Panc1 (cell line): ENCODE results near the gene MACROD1. TPM values are rescaled to one million over a fixed set of nuclear protein-coding genes. Genes with fewer than 3 reads are reported as not detected.

Experiments
- ATAC-seq: fragments of 200-7000 bp; cut with Tn5 transposase; 2 replicates; pipeline ENCODE4 v1.9.1; 2020; ENCODE audit warnings: mild to moderate bottlenecking, moderate library complexity
- BruUV-seq: library from RNA; stranded (reverse); fragments of 400-500 nt; replicated peaks from 2 replicates; lab custom pipeline; 2021; lab: Mats Ljungman, UMichigan
- CTCF ChIA-PET: fragments of 300-600 bp; sonication (Branson Sonifier 250); formaldehyde crosslinking; loops from one replicate; lab custom pipeline; 2022; ENCODE audit warnings: antibody characterized with exemption; lab: Charles Lee
- POLR2A ChIA-PET: fragments of 300-600 bp; sonication (Branson Sonifier 250); formaldehyde crosslinking; loops from one replicate; lab custom pipeline; 2022; ENCODE audit warnings: antibody characterized with exemption; lab: Charles Lee
- DNase-seq: peaks from one replicate; pipeline ENCODE4 v3.0.0-alpha.2; 2010; ENCODE audit warnings: low read depth, low spot score
- H3K27ac ChIP-seq: 2 replicates; pipeline ENCODE4 v1.5.1; 2011; ENCODE audit warnings: mild to moderate bottlenecking, low read length, inconsistent platforms
- H3K27me3 ChIP-seq: fragments of 200-500 bp; sonication (Bioruptor generic); 2 replicates; pipeline ENCODE4 v1.6.0; 2014; ENCODE audit warnings: low read length, inconsistent platforms; ENCODE audit not compliant: control insufficient read depth, insufficient read depth
- H3K36me3 ChIP-seq: fragments of 200-500 bp; sonication (Bioruptor generic); 2 replicates; pipeline ENCODE4 v1.5.1; 2014; ENCODE audit warnings: inconsistent platforms, mild to moderate bottlenecking, low read length, moderate library complexity; ENCODE audit not compliant: control insufficient read depth, insufficient read depth
- H3K4me1 ChIP-seq: 2 replicates; pipeline ENCODE4 v1.5.1; 2011; ENCODE audit warnings: inconsistent platforms, mild to moderate bottlenecking, low read length, moderate library complexity; ENCODE audit not compliant: control insufficient read depth, insufficient read depth
- H3K4me3 ChIP-seq, 2 experiments: 2 replicates each; pipeline ENCODE4 v1.5.1; 2011 to 2012; ENCODE audit warnings: low read depth in 2 of 2, low read length in 2 of 2, mild to moderate bottlenecking in 2 of 2, inconsistent platforms in 1 of 2, moderate library complexity in 1 of 2
- H3K9me3 ChIP-seq: fragments of 200-500 bp; sonication (Bioruptor generic); 2 replicates; pipeline ENCODE4 v1.5.1; 2014; ENCODE audit warnings: low read depth, mild to moderate bottlenecking, inconsistent platforms, low read length, moderate library complexity; ENCODE audit not compliant: control insufficient read depth, insufficient read depth
- CTCF ChIP-seq: fragments of 450-650 bp; IDR thresholded peaks from 2 replicates; pipeline ENCODE4 v1.5.1; 2017; ENCODE audit warnings: mild to moderate bottlenecking
- POLR2AphosphoS5 ChIP-seq: IDR thresholded peaks from 2 replicates; pipeline ENCODE4 v1.6.1; 2012; ENCODE audit warnings: mild to moderate bottlenecking, low read depth, low read length, moderate library complexity
- SIN3A ChIP-seq: IDR thresholded peaks from 2 replicates; pipeline ENCODE4 v1.6.1; 2012; ENCODE audit warnings: low read depth, mild to moderate bottlenecking, low read length, moderate library complexity, borderline replicate concordance; ENCODE audit not compliant: insufficient read depth
- TCF7L2 ChIP-seq: IDR thresholded peaks from 2 replicates; pipeline ENCODE4 v1.6.1; 2011; ENCODE audit warnings: mild to moderate bottlenecking, low read depth, low read length, inconsistent platforms
- in situ Hi-C: cut with HindIII; loops from 2 replicates; pipeline ENCODE4 v1.10.0; 2016; ENCODE audit warnings: low sequenced_read_pairs, low pct_unique_long_range_greater_than_20kb
- intact Hi-C: fragments of 100-400 bp; cut with micrococcal nuclease; formaldehyde crosslinking; loops from one replicate; pipeline ENCODE4 v1.10.0; 2022; ENCODE audit not compliant: unreplicated experiment
- total RNA-seq: library from RNA; stranded (reverse); gene quantifications from one replicate; pipeline ENCODE4 v1.2.1, GENCODE V29; 2021; ENCODE audit not compliant: unreplicated experiment
- TF ChIP-seq, protein P1 (sequence below), 2 experiments: IDR thresholded peaks; 2 replicates each; pipeline ENCODE4 v1.6.1; 2011 to 2012; ENCODE audit warnings: low read depth in 2 of 2, control low read depth in 1 of 2, low read length in 1 of 2, mild to moderate bottlenecking in 1 of 2, moderate library complexity in 1 of 2; ENCODE audit not compliant: insufficient read depth in 1 of 2

The MACROD1 gene
- total RNA-seq, 1 experiment from 2014 or later: 16.8 TPM

DNA sequence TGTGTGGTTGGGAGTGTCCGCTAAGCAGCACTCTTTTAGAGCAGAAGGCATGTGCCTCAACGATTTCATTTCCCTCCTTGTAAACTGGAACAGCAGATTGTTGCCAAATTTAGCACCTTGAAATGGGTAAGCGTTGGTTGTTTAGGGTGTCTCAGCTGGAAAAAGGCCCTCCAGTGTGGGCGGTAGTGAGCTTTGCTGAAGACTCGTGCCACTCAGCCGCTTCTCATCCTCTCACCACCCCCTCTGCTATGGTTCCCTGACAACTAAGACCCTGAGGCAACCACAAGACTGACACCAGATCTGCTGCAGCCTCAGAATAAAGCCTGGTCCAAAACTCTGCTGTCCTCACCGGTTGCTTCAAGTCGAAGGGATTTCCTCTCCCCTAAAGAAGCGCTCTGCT lies 30.7 kb upstream of the MACROD1 start:
- Histone ChIP-seq H3K9me3 (no peaks in the 10 kb centered on the region), H3K27ac (no peak overlapping the region), H3K4me3 (no peak overlapping the region), H3K36me3 (peaks cover 39% of the 10 kb centered on the region), H3K4me1 (no peaks in the 10 kb centered on the region), H3K27me3 (no peaks in the 10 kb centered on the region)
- ATAC-seq: no peak
- intact Hi-C loops (no loop called here), in situ Hi-C loops (no loop called here)
- no TSS peak for BruUV-seq
- CTCF ChIA-PET: interaction anchor here (0.6 to 0.9 kb wide), 2 partner anchors 11 to 104 kb away, joined by 3 to 5 read pairs; partner anchors contain the start of gene STIP1
- no peak for DNase-seq
- TF ChIP-seq POLR2AphosphoS5 (no peak), SIN3A (no peak), CTCF (no peak), TCF7L2 (no peak)
- POLR2A ChIA-PET: interaction anchor here (0.6 kb wide), 1 partner anchor 11 kb away, joined by 5 read pairs; no protein-coding TSS in a partner anchor

- ATAC-seq (no peak), DNase-seq (no peak)
- Histone ChIP-seq H3K27ac (no peak overlapping the region), H3K4me3 (no peak overlapping the region), H3K27me3 (no peaks in the 10 kb centered on the region), H3K4me1 (peaks cover 10% of the 10 kb centered on the region), H3K9me3 (no peaks in the 10 kb centered on the region), H3K36me3 (peaks cover 24% of the 10 kb centered on the region)
- TF ChIP-seq, protein P1, sequence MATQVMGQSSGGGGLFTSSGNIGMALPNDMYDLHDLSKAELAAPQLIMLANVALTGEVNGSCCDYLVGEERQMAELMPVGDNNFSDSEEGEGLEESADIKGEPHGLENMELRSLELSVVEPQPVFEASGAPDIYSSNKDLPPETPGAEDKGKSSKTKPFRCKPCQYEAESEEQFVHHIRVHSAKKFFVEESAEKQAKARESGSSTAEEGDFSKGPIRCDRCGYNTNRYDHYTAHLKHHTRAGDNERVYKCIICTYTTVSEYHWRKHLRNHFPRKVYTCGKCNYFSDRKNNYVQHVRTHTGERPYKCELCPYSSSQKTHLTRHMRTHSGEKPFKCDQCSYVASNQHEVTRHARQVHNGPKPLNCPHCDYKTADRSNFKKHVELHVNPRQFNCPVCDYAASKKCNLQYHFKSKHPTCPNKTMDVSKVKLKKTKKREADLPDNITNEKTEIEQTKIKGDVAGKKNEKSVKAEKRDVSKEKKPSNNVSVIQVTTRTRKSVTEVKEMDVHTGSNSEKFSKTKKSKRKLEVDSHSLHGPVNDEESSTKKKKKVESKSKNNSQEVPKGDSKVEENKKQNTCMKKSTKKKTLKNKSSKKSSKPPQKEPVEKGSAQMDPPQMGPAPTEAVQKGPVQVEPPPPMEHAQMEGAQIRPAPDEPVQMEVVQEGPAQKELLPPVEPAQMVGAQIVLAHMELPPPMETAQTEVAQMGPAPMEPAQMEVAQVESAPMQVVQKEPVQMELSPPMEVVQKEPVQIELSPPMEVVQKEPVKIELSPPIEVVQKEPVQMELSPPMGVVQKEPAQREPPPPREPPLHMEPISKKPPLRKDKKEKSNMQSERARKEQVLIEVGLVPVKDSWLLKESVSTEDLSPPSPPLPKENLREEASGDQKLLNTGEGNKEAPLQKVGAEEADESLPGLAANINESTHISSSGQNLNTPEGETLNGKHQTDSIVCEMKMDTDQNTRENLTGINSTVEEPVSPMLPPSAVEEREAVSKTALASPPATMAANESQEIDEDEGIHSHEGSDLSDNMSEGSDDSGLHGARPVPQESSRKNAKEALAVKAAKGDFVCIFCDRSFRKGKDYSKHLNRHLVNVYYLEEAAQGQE (IDR thresholded peaks at IDR 0.05; ENCODE audit: insufficient read depth in 1 of 2, low read depth in 2 of 2, low read length in 1 of 2): no peak
- TF ChIP-seq CTCF: no peak
- no peak for TF ChIP-seq TCF7L2
- TF ChIP-seq SIN3A: no peak
- TF ChIP-seq POLR2AphosphoS5: no peak
- in situ Hi-C loops: no loop called here
- no TSS peak for BruUV-seq
- CTCF ChIA-PET: no interaction called here
- intact Hi-C loops: no loop called here
- POLR2A ChIA-PET: no interaction called here
Measured at GRCh38 chr11:64192434-64192833, 26.5 kb upstream of the MACROD1 start.
